HCT116 (cell line): ENCODE measurements around the gene ATP6AP1. TPM values are rescaled to one million over a fixed set of nuclear protein-coding genes. Genes with fewer than 3 reads are reported as not detected.

Experiments
- ATAC-seq: fragments of 200-7000 bp; cut with Tn5 transposase; 2 replicates; pipeline ENCODE4 v1.9.1; 2020; ENCODE audit warnings: mild to moderate bottlenecking, moderate library complexity
- BruUV-seq: library from RNA; stranded (reverse); fragments of 400-500 nt; replicated peaks from 2 replicates; lab custom pipeline; 2021; lab: Mats Ljungman, UMichigan
- CTCF ChIA-PET: fragments of 300-600 bp; sonication (Branson Sonifier 250); formaldehyde crosslinking; loops from one replicate; lab custom pipeline; 2021; ENCODE audit warnings: antibody characterized with exemption; lab: Charles Lee
- POLR2A ChIA-PET: fragments of 300-600, 350-600 bp; sonication (Branson Sonifier 250); formaldehyde crosslinking; loops from one replicate; lab custom pipeline; 2021; ENCODE audit warnings: antibody characterized with exemption; lab: Charles Lee
- RAD21 ChIA-PET, 2 experiments: fragments of 300-600 bp; sonication (Branson Sonifier 250); formaldehyde crosslinking; loops; one replicate each; lab custom pipeline; 2023; ENCODE audit warnings: low total read pairs in 2 of 2; ENCODE audit not compliant: uncharacterized antibody in 2 of 2, unreplicated experiment in 2 of 2, low non-redundant PET in 1 of 2; lab: Charles Lee
- DNase-seq: peaks from one replicate; pipeline ENCODE4 v3.0.0-alpha.2; 2010; ENCODE audit warnings: low read depth, low spot score
- H2AFZ ChIP-seq: fragments of 200-600 bp; shearing (Covaris generic), sonication (generic); 2 replicates; pipeline ENCODE4 v1.6.1; 2017; ENCODE audit warnings: low read depth, mixed run types, mixed read lengths, antibody characterized with exemption, low read length; ENCODE audit not compliant: poor library complexity, severe bottlenecking
- H3K27ac ChIP-seq: 2 replicates; pipeline ENCODE4 v1.5.1; 2012; ENCODE audit warnings: low read depth, low read length
- H3K27me3 ChIP-seq: fragments of 200-600 bp; sonication (generic); 2 replicates; pipeline ENCODE4 v1.6.1; 2016; ENCODE audit warnings: mixed run types, low read length, mixed read lengths; ENCODE audit not compliant: insufficient read depth
- H3K36me3 ChIP-seq, 2 experiments: fragments of 200-500 bp in 1 of 2; fragments of 200-600 bp in 1 of 2; sonication (Bioruptor generic) in 1 of 2; sonication (generic) in 1 of 2; 2 replicates each; pipeline versions ENCODE4 v1.5.1 to v1.6.1; 2014 to 2016; ENCODE audit warnings: low read length in 2 of 2, inconsistent platforms in 1 of 2, mixed read lengths in 1 of 2, mixed run types in 1 of 2; ENCODE audit not compliant: insufficient read depth in 2 of 2, control insufficient read depth in 1 of 2
- H3K4me1 ChIP-seq, 2 experiments: fragments of 200-600 bp in 1 of 2; sonication (generic) in 1 of 2; 2 replicates each; pipeline versions ENCODE4 v1.5.1 to v1.6.1; 2012 to 2017; ENCODE audit warnings: low read length in 2 of 2, inconsistent platforms in 1 of 2, mild to moderate bottlenecking in 1 of 2, mixed read lengths in 1 of 2, mixed run types in 1 of 2, moderate library complexity in 1 of 2; ENCODE audit not compliant: insufficient read depth in 2 of 2, control insufficient read depth in 1 of 2
- H3K4me2 ChIP-seq: fragments of 200-600 bp; sonication (generic); 2 replicates; pipeline ENCODE4 v1.6.1; 2017; ENCODE audit warnings: mixed run types, low read length, mixed read lengths
- H3K4me3 ChIP-seq, 2 experiments: fragments of 200-600 bp in 1 of 2; sonication (generic) in 1 of 2; replicated peaks in 1 of 2; 2 replicates each; pipeline ENCODE4 v1.5.1; 2011 to 2016; ENCODE audit warnings: low read length in 2 of 2, control low read depth in 1 of 2, low read depth in 1 of 2, mild to moderate bottlenecking in 1 of 2, mixed read lengths in 1 of 2, mixed run types in 1 of 2
- H3K79me2 ChIP-seq: fragments of 200-600 bp; sonication (generic); 2 replicates; pipeline ENCODE4 v1.6.1; 2017; ENCODE audit warnings: mild to moderate bottlenecking, mixed run types, low read length, moderate library complexity, mixed read lengths; ENCODE audit not compliant: insufficient read depth
- H3K9ac ChIP-seq: fragments of 200-600 bp; sonication (generic); 2 replicates; pipeline ENCODE4 v1.6.1; 2016; ENCODE audit warnings: low read length, mixed read lengths
- H3K9me2 ChIP-seq: fragments of 200-600 bp; sonication (generic), shearing (Covaris generic); 2 replicates; pipeline ENCODE4 v1.6.1; 2017; ENCODE audit warnings: mixed run types, mild to moderate bottlenecking, moderate library complexity; ENCODE audit not compliant: insufficient read depth
- H3K9me3 ChIP-seq, 2 experiments: fragments of 200-500 bp in 1 of 2; fragments of 200-600 bp in 1 of 2; sonication (Bioruptor generic) in 1 of 2; sonication (generic) in 1 of 2; 2 replicates each; pipeline ENCODE4 v1.6.1; 2014 to 2017; ENCODE audit warnings: low read length in 2 of 2, mixed read lengths in 2 of 2, inconsistent platforms in 1 of 2, low read depth in 1 of 2, mild to moderate bottlenecking in 1 of 2, mixed run types in 1 of 2, moderate library complexity in 1 of 2; ENCODE audit not compliant: control insufficient read depth in 1 of 2, insufficient read depth in 1 of 2
- H4K20me1 ChIP-seq: fragments of 200-600 bp; sonication (generic), shearing (Covaris generic); 2 replicates; pipeline ENCODE4 v1.6.1; 2017; ENCODE audit warnings: mixed run types, mild to moderate bottlenecking, moderate library complexity; ENCODE audit not compliant: insufficient read depth
- CBX3 ChIP-seq: IDR thresholded peaks from 2 replicates; pipeline ENCODE4 v1.6.1; 2012; ENCODE audit warnings: low read depth
- EGR1 ChIP-seq: IDR thresholded peaks from 2 replicates; pipeline ENCODE4 v1.6.1; 2012; ENCODE audit warnings: low read depth
- EZH2 ChIP-seq: fragments of 200-600 bp; sonication (generic); IDR thresholded peaks from 2 replicates; pipeline ENCODE4 v1.6.1; 2017; ENCODE audit warnings: antibody characterized with exemption, mixed run types
- EZH2phosphoT487 ChIP-seq: fragments of 200-600 bp; IDR thresholded peaks from 2 replicates; pipeline ENCODE4 v1.6.1; 2018; ENCODE audit warnings: antibody characterized with exemption, borderline replicate concordance
- FOSL1 ChIP-seq: IDR thresholded peaks from 2 replicates; pipeline ENCODE4 v1.6.1; 2012; ENCODE audit warnings: low read depth
- JUND ChIP-seq: IDR thresholded peaks from 2 replicates; pipeline ENCODE4 v1.6.1; 2012
- POLR2A ChIP-seq: IDR thresholded peaks from 2 replicates; pipeline ENCODE4 v1.7.0; 2011; ENCODE audit warnings: borderline replicate concordance; ENCODE audit not compliant: insufficient read depth, insufficient read length; ENCODE audit errors: extremely low read depth
- POLR2AphosphoS5 ChIP-seq: IDR thresholded peaks from 2 replicates; pipeline ENCODE4 v1.6.1; 2011; ENCODE audit warnings: mild to moderate bottlenecking, low read depth, low read length, moderate library complexity
- RAD21 ChIP-seq: IDR thresholded peaks from 2 replicates; pipeline ENCODE4 v1.6.1; 2012; ENCODE audit warnings: low read depth, mild to moderate bottlenecking
- SIN3A ChIP-seq: IDR thresholded peaks from 2 replicates; pipeline ENCODE4 v1.6.1; 2012; ENCODE audit warnings: low read depth
- SP1 ChIP-seq: IDR thresholded peaks from 2 replicates; pipeline ENCODE4 v1.6.1; 2012; ENCODE audit warnings: low read depth
- TCF7L2 ChIP-seq: IDR thresholded peaks from 2 replicates; pipeline ENCODE4 v1.7.0; 2011; ENCODE audit warnings: borderline replicate concordance, inconsistent platforms; ENCODE audit not compliant: insufficient read depth, insufficient read length; ENCODE audit errors: extremely low read depth
- YY1 ChIP-seq: IDR thresholded peaks from 2 replicates; pipeline ENCODE4 v1.6.1; 2011; ENCODE audit warnings: low read length, low read depth, moderate library complexity, mild to moderate bottlenecking; ENCODE audit not compliant: insufficient replicate concordance; ENCODE audit errors: extremely low read depth
- ZFX ChIP-seq: fragments of 450-650 bp; IDR thresholded peaks from 2 replicates; pipeline ENCODE4 v1.6.1; 2017
- intact Hi-C: fragments of 100-400 bp; cut with micrococcal nuclease; formaldehyde crosslinking; loops from 2 replicates; pipeline ENCODE4 v1.10.0; 2022
- total RNA-seq: library from RNA; stranded (reverse); gene quantifications from one replicate; pipeline ENCODE4 v1.2.1, GENCODE V29; 2021; ENCODE audit not compliant: unreplicated experiment
- TF ChIP-seq, protein P1 (sequence below): IDR thresholded peaks from 2 replicates; pipeline ENCODE4 v1.6.1; 2012; ENCODE audit warnings: low read depth
- TF ChIP-seq, protein P2 (sequence below): IDR thresholded peaks from 2 replicates; pipeline ENCODE4 v1.6.1; 2012
- TF ChIP-seq, protein P3 (sequence below): IDR thresholded peaks from 2 replicates; pipeline ENCODE4 v1.6.1; 2012
- TF ChIP-seq, protein P4 (sequence below), 3 experiments: fragments of 200-600 bp in 1 of 3; sonication (generic) in 1 of 3; IDR thresholded peaks in 2 of 3; conservative IDR thresholded peaks in 1 of 3; 2 replicates each; pipeline ENCODE4 v1.5.1; 2012 to 2017; ENCODE audit warnings: low read depth in 2 of 3, low read length in 2 of 3, antibody characterized with exemption in 1 of 3, borderline replicate concordance in 1 of 3, control low read depth in 1 of 3, mild to moderate bottlenecking in 1 of 3, mixed read lengths in 1 of 3, mixed run types in 1 of 3, moderate library complexity in 1 of 3; ENCODE audit not compliant: insufficient read depth in 1 of 3

The ATP6AP1 gene
- total RNA-seq, 1 experiment from 2014 or later: 53.4 TPM

DNA sequence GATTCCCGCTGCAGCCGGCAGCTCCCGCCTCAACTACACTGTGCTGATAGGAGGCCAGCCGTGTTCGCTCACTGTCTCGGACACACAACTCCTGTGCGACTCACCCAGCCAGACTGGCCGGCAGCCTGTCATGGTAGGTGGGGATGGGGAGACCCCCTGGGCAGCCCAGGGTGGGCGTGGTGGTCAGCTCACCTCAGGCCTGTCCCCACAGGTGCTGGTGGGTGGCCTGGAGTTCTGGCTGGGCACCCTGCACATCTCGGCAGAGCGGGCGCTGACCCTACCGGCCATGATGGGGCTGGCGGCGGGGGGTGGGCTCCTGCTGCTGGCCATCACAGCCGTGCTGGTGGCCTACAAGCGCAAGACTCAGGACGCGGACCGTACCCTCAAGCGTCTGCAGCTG is 39.1 kb downstream of the ATP6AP1 start (continued):
- no peak for TF ChIP-seq EGR1

DNA sequence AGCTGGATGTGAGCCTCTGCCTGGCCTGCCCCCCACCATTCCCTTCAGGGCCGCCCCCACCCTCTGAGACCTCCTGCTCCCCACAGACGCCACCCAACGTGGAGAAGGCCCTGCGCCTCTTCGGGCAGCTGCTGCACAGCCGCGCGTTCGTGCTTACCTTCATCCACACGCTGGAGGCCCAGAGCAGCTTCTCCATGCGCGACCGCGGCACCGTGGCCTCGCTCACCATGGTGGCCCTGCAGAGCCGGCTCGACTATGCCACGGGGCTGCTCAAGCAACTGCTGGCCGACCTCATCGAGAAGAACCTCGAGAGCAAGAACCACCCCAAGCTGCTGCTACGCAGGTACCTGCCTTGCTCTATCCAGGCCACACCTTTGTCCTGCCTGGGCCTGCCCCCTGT is 39.7 kb downstream of the ATP6AP1 start:
- no peak for ATAC-seq
- DNase-seq: no peak
- H3K4me1 ChIP-seq: no peaks in the 10 kb centered on the region
- H3K27ac ChIP-seq: no peak overlapping the region
- H4K20me1 ChIP-seq: no peaks in the 10 kb centered on the region
- H3K4me2 ChIP-seq: no peak overlapping the region
- POLR2A ChIA-PET: no interaction called here
- no peaks in the 10 kb centered on the region for H3K9me3 ChIP-seq
- H3K36me3 ChIP-seq: peaks cover 2 to 4% of the 10 kb centered on the region in 2 experiments; a peak in 1 of 4 replicates
- no peak overlapping the region for H2AFZ ChIP-seq
- no TSS peak for BruUV-seq
- H3K4me3 ChIP-seq: no peak overlapping the region
- TF ChIP-seq SIN3A (no peak), EZH2 (no peak), TCF7L2 (no peak), POLR2AphosphoS5 (no peak), EZH2phosphoT487 (no peak), CBX3 (no peak), SP1 (no peak), FOSL1 (no peak), ZFX (no peak), YY1 (no peak), RAD21 (no peak), POLR2A (no peak), JUND (no peak)
- TF ChIP-seq, protein P1, sequence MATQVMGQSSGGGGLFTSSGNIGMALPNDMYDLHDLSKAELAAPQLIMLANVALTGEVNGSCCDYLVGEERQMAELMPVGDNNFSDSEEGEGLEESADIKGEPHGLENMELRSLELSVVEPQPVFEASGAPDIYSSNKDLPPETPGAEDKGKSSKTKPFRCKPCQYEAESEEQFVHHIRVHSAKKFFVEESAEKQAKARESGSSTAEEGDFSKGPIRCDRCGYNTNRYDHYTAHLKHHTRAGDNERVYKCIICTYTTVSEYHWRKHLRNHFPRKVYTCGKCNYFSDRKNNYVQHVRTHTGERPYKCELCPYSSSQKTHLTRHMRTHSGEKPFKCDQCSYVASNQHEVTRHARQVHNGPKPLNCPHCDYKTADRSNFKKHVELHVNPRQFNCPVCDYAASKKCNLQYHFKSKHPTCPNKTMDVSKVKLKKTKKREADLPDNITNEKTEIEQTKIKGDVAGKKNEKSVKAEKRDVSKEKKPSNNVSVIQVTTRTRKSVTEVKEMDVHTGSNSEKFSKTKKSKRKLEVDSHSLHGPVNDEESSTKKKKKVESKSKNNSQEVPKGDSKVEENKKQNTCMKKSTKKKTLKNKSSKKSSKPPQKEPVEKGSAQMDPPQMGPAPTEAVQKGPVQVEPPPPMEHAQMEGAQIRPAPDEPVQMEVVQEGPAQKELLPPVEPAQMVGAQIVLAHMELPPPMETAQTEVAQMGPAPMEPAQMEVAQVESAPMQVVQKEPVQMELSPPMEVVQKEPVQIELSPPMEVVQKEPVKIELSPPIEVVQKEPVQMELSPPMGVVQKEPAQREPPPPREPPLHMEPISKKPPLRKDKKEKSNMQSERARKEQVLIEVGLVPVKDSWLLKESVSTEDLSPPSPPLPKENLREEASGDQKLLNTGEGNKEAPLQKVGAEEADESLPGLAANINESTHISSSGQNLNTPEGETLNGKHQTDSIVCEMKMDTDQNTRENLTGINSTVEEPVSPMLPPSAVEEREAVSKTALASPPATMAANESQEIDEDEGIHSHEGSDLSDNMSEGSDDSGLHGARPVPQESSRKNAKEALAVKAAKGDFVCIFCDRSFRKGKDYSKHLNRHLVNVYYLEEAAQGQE: no peak
- TF ChIP-seq, protein P2, sequence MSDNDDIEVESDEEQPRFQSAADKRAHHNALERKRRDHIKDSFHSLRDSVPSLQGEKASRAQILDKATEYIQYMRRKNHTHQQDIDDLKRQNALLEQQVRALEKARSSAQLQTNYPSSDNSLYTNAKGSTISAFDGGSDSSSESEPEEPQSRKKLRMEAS: no peak
- TF ChIP-seq, protein P3, sequence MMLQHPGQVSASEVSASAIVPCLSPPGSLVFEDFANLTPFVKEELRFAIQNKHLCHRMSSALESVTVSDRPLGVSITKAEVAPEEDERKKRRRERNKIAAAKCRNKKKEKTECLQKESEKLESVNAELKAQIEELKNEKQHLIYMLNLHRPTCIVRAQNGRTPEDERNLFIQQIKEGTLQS: no peak
- TF ChIP-seq, protein P4, sequence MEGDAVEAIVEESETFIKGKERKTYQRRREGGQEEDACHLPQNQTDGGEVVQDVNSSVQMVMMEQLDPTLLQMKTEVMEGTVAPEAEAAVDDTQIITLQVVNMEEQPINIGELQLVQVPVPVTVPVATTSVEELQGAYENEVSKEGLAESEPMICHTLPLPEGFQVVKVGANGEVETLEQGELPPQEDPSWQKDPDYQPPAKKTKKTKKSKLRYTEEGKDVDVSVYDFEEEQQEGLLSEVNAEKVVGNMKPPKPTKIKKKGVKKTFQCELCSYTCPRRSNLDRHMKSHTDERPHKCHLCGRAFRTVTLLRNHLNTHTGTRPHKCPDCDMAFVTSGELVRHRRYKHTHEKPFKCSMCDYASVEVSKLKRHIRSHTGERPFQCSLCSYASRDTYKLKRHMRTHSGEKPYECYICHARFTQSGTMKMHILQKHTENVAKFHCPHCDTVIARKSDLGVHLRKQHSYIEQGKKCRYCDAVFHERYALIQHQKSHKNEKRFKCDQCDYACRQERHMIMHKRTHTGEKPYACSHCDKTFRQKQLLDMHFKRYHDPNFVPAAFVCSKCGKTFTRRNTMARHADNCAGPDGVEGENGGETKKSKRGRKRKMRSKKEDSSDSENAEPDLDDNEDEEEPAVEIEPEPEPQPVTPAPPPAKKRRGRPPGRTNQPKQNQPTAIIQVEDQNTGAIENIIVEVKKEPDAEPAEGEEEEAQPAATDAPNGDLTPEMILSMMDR (IDR thresholded peaks at IDR 0.05 in 2 of 3, conservative IDR thresholded peaks at IDR 0.05 in 1 of 3; ENCODE audit: borderline replicate concordance in 1 of 3, insufficient read depth in 1 of 3, low read depth in 2 of 3, low read length in 2 of 3): no peak
- no peaks in the 10 kb centered on the region for H3K9me2 ChIP-seq
- H3K9ac ChIP-seq: no peak overlapping the region
- H3K27me3 ChIP-seq: no peaks in the 10 kb centered on the region
- intact Hi-C loops: no loop called here
- RAD21 ChIA-PET: no interaction called here
- CTCF ChIA-PET: no interaction called here
- no peaks in the 10 kb centered on the region for H3K79me2 ChIP-seq
